ENCODE data around the gene ACAP3. TPM values are rescaled to one million over a fixed set of nuclear protein-coding genes. Genes with fewer than 3 reads are reported as not detected.

Gene ACAP3
- total RNA-seq, 2 donors from 2014 or later = 41.6 to 121 TPM

DNA sequence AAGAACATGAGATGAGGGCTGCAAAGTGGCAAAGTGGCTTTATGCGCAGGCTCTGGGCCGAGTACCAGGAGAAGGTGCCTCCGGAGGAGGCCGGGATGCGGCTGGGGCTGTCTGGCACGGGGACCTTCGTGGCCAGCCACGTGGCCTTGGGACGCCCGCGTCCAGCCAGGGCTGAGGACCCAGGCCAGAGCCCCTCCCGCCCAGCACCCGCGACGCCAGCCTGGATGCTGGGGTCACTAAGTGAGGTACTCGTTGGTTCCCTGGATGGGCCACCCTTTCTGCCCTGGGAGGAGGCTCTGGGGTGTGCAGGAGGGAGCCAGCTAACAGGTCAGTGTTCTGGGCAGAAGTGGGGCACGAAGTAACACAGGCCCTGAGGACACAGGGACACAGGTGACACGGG is 14.9 kb downstream of the ACAP3 start:
- no peak for DNase-seq (ENCODE audit: low spot score)
- Histone ChIP-seq H3K4me1 (ENCODE audit: control insufficient read depth in 1 of 2, low read depth in 2 of 2) (peaks cover 0 to 15% of the 10 kb centered on the region in 2 donors), H3K4me3 (no peak overlapping the region), H3K27ac (no peak overlapping the region), H3K9me3 (no peaks in the 10 kb centered on the region), H3K27me3 (replicated peaks; ENCODE audit: insufficient read depth) (no peaks in the 10 kb centered on the region), H3K36me3 (no peaks in the 10 kb centered on the region)
- ATAC-seq (ENCODE audit: insufficient number of reproducible peaks, low FRiP score, low read depth) = no peak
- TF ChIP-seq, protein P1, sequence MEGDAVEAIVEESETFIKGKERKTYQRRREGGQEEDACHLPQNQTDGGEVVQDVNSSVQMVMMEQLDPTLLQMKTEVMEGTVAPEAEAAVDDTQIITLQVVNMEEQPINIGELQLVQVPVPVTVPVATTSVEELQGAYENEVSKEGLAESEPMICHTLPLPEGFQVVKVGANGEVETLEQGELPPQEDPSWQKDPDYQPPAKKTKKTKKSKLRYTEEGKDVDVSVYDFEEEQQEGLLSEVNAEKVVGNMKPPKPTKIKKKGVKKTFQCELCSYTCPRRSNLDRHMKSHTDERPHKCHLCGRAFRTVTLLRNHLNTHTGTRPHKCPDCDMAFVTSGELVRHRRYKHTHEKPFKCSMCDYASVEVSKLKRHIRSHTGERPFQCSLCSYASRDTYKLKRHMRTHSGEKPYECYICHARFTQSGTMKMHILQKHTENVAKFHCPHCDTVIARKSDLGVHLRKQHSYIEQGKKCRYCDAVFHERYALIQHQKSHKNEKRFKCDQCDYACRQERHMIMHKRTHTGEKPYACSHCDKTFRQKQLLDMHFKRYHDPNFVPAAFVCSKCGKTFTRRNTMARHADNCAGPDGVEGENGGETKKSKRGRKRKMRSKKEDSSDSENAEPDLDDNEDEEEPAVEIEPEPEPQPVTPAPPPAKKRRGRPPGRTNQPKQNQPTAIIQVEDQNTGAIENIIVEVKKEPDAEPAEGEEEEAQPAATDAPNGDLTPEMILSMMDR (IDR thresholded peaks at IDR 0.05) = no peak

- ATAC-seq (ENCODE audit: insufficient number of reproducible peaks, low FRiP score, low read depth) = no peak
- Histone ChIP-seq H3K27ac (no peak overlapping the region), H3K4me3 (no peak overlapping the region), H3K27me3 (replicated peaks; ENCODE audit: insufficient read depth) (no peaks in the 10 kb centered on the region), H3K9me3 (no peaks in the 10 kb centered on the region), H3K36me3 (no peaks in the 10 kb centered on the region), H3K4me1 (ENCODE audit: control insufficient read depth in 1 of 2, low read depth in 2 of 2) (peaks cover 0 to 15% of the 10 kb centered on the region in 2 donors)
- TF ChIP-seq, protein P1 (IDR thresholded peaks at IDR 0.05) = no peak
- no peak for DNase-seq (ENCODE audit: low spot score)
Measured at GRCh38 chr1:1292442-1292779, 15.3 kb downstream of the ACAP3 start.

GRCh38 chr1:1291548-1292441 is 15.9 kb downstream of the ACAP3 start:
- Histone ChIP-seq H3K27ac (no peak overlapping the region), H3K4me3 (no peak overlapping the region), H3K4me1 (ENCODE audit: control insufficient read depth in 1 of 2, low read depth in 2 of 2) (peaks cover 0 to 15% of the 10 kb centered on the region in 2 donors), H3K36me3 (no peaks in the 10 kb centered on the region), H3K9me3 (no peaks in the 10 kb centered on the region), H3K27me3 (replicated peaks; ENCODE audit: insufficient read depth) (no peaks in the 10 kb centered on the region)
- ATAC-seq (ENCODE audit: insufficient number of reproducible peaks, low FRiP score, low read depth) (no peak), DNase-seq (ENCODE audit: low spot score) (no peak)
- TF ChIP-seq, protein P1 (IDR thresholded peaks at IDR 0.05) = peak; percentile 64

DNA sequence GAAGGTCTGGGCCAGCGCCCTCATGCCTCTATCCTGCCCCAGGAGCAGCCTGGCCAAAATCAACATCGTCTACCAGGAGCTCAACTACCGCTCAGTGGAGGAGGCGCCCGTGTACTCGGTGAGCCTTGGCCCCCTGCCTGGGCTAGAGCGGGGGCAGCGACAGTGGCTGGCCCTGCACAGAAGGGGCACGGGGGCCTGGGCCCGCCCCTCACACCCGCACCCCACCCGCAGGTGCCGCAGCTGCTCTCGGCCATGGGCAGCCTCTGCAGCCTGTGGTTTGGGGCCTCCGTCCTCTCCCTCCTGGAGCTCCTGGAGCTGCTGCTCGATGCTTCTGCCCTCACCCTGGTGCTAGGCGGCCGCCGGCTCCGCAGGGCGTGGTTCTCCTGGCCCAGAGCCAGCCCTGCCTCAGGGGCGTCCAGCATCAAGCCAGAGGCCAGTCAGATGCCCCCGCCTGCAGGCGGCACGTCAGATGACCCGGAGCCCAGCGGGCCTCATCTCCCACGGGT is 16.7 kb downstream of the ACAP3 start:
- TF ChIP-seq, protein P1 (IDR thresholded peaks at IDR 0.05) = no peak
- DNase-seq (ENCODE audit: low spot score) (no peak), ATAC-seq (ENCODE audit: insufficient number of reproducible peaks, low FRiP score, low read depth) (no peak)
- no peaks in the 10 kb centered on the region for H3K36me3 ChIP-seq
- H3K4me3 ChIP-seq = no peak overlapping the region
- peaks cover 0 to 15% of the 10 kb centered on the region in 2 donors for H3K4me1 ChIP-seq (ENCODE audit: control insufficient read depth in 1 of 2, low read depth in 2 of 2)
- H3K9me3 ChIP-seq = no peaks in the 10 kb centered on the region
- no peaks in the 10 kb centered on the region for H3K27me3 ChIP-seq (replicated peaks; ENCODE audit: insufficient read depth)
- H3K27ac ChIP-seq = no peak overlapping the region

- no peak for DNase-seq (ENCODE audit: low spot score)
- TF ChIP-seq, protein P1 (IDR thresholded peaks at IDR 0.05) = peak; percentile 60
- no peak overlapping the region for H3K4me3 ChIP-seq
- ATAC-seq (ENCODE audit: insufficient number of reproducible peaks, low FRiP score, low read depth) = no peak
- H3K4me1 ChIP-seq (ENCODE audit: control insufficient read depth in 1 of 2, low read depth in 2 of 2) = peaks cover 0 to 15% of the 10 kb centered on the region in 2 donors
- H3K36me3 ChIP-seq = no peaks in the 10 kb centered on the region
- no peak overlapping the region for H3K27ac ChIP-seq
- H3K9me3 ChIP-seq = no peaks in the 10 kb centered on the region
- no peaks in the 10 kb centered on the region for H3K27me3 ChIP-seq (replicated peaks; ENCODE audit: insufficient read depth)
Measured at GRCh38 chr1:1290238-1290731, 17.4 kb downstream of the ACAP3 start.
